ENCODE results near the gene CFLAR.
"Not testable (repeated sequence)": the region's sequence is repeated elsewhere in the genome, so short reads cannot be mapped to it uniquely, and the experiment has no call there.

DNA sequence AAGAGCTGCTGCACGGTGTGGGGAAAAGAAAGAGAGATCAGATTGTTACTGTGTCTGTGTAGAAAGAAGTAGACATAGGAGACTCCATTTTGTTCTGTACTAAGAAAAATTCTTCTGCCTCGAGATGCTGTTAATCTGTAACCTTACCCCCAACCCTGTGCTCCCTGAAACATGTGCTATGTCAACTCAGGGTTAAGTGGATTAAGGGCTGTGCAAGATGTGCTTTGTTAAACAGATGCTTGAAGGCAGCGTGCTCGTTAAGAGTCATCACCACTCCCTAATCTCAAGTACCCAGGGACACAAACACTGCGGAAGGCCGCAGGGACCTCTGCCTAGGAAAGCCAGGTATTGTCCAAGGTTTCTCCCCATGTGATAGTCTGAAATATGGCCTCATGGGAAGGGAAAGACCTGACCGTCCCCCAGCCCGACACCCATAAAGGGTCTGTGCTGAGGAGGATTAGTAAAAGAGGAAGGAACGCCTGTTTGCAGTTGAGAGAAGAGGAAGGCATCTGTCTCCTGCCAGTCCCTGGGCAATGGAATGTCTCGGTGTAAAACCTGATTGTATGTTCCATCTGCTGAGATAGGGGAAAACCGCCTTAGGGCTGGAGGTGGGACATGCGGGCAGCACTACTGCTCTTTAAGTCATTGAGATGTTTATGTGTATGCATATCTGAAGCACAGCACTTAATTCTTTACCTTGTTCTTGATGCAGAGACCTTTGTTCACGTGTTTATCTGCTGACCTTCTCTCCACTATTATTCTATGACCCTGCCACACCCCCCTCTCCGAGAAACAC lies 23.2 kb downstream of the CFLAR start:
- TF ChIP-seq, protein P1, sequence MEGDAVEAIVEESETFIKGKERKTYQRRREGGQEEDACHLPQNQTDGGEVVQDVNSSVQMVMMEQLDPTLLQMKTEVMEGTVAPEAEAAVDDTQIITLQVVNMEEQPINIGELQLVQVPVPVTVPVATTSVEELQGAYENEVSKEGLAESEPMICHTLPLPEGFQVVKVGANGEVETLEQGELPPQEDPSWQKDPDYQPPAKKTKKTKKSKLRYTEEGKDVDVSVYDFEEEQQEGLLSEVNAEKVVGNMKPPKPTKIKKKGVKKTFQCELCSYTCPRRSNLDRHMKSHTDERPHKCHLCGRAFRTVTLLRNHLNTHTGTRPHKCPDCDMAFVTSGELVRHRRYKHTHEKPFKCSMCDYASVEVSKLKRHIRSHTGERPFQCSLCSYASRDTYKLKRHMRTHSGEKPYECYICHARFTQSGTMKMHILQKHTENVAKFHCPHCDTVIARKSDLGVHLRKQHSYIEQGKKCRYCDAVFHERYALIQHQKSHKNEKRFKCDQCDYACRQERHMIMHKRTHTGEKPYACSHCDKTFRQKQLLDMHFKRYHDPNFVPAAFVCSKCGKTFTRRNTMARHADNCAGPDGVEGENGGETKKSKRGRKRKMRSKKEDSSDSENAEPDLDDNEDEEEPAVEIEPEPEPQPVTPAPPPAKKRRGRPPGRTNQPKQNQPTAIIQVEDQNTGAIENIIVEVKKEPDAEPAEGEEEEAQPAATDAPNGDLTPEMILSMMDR (IDR thresholded peaks at IDR 0.05; ENCODE audit: low read depth, low read length, poor library complexity, severe bottlenecking): not testable (repeated sequence)
- TF ChIP-seq EZH2phosphoT487 (IDR thresholded peaks at IDR 0.05; ENCODE audit: borderline replicate concordance, low read length): not testable (repeated sequence)

Data from DOHH2 (cell line).